ENCODE results near the gene TPBGL. TPM values are rescaled to one million over a fixed set of nuclear protein-coding genes. Genes with fewer than 3 reads are reported as not detected.

Gene TPBGL
- total and polyA plus RNA-seq, 2 donors (not counting 1 experiment from before 2014, with no cell fraction given), result not detected

DNA sequence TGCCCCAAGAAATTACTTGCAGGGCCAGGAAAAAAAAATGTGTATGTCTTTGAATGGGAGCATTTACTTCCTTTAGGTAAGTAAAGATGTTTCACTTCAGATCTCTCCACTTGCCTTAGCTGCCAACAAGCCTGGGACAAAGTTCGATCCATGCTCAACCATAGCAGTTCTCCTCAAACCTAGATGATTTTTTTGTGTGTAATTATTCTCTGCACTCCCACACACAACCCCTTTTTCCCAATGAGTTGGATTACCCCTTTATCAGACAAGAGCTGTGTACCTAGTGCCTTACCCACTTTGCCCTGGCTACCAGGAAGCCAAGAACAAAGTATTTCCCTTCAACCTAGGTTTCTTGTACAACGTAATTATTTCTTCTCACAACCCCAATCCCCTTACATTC is 35.6 kb downstream of the TPBGL start:
- H3K9me3 ChIP-seq (ENCODE audit: control insufficient read depth, insufficient read depth, low read depth, low read length), result no peaks in the 10 kb centered on the region
- no peak overlapping the region for H2AFZ ChIP-seq (ENCODE audit: low read length)
- H3K4me3 ChIP-seq (replicated peaks in 1 of 4; ENCODE audit: control extremely low read depth in 1 of 4, insufficient read depth in 1 of 4, low read depth in 3 of 4, low read length in 4 of 4), result no peak overlapping the region
- no peaks in the 10 kb centered on the region for H3K4me1 ChIP-seq (ENCODE audit: control insufficient read depth, extremely low read depth, insufficient read depth, low read length)
- H3K36me3 ChIP-seq (ENCODE audit: control insufficient read depth, insufficient read depth, low read length), result no peaks in the 10 kb centered on the region
- H3K27ac ChIP-seq (ENCODE audit: insufficient read depth, low read length), result no peak overlapping the region
- no peak for DNase-seq (ENCODE audit: low read depth in 2 of 2)
- H3K9ac ChIP-seq (ENCODE audit: insufficient read depth, low read length), result no peak overlapping the region
- no peaks in the 10 kb centered on the region for H3K79me2 ChIP-seq (ENCODE audit: control insufficient read depth, insufficient read depth, low read length)
- TF ChIP-seq, protein P1, sequence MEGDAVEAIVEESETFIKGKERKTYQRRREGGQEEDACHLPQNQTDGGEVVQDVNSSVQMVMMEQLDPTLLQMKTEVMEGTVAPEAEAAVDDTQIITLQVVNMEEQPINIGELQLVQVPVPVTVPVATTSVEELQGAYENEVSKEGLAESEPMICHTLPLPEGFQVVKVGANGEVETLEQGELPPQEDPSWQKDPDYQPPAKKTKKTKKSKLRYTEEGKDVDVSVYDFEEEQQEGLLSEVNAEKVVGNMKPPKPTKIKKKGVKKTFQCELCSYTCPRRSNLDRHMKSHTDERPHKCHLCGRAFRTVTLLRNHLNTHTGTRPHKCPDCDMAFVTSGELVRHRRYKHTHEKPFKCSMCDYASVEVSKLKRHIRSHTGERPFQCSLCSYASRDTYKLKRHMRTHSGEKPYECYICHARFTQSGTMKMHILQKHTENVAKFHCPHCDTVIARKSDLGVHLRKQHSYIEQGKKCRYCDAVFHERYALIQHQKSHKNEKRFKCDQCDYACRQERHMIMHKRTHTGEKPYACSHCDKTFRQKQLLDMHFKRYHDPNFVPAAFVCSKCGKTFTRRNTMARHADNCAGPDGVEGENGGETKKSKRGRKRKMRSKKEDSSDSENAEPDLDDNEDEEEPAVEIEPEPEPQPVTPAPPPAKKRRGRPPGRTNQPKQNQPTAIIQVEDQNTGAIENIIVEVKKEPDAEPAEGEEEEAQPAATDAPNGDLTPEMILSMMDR (conservative IDR thresholded peaks at IDR 0.05 in 1 of 2, IDR thresholded peaks at IDR 0.05 in 1 of 2; ENCODE audit: low read depth in 1 of 2, low read length in 2 of 2), result no peak
- TF ChIP-seq EZH2 (IDR thresholded peaks at IDR 0.05; ENCODE audit: low read length, missing control alignments), result no peak
- no peaks in the 10 kb centered on the region for H4K20me1 ChIP-seq (ENCODE audit: control insufficient read depth, extremely low read depth, insufficient read depth, low read length)
- H3K27me3 ChIP-seq (ENCODE audit: control insufficient read depth, insufficient read depth, low read length), result no peaks in the 10 kb centered on the region
- H3K4me2 ChIP-seq (ENCODE audit: extremely low read depth, insufficient read depth, low read length), result no peak overlapping the region

DNA sequence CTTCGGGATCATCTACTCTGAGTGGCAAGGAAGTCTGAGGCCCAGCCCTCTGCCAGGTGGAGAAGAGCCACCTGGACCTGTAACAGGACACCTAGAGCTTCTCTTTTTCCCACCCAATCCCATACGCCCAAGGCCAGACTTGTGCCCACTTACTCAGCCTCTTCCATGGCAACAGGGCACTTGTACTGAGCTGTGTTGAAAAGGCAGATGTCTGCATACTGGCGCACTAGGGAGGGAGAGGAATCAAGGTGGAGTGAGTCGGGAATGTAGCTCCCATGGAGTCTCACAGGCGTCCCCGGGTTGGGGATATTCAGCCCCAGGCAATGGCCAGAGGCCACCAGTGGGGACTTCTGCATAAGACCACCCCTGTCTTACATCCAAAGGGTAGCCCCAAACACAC is 36.1 kb downstream of the TPBGL start:
- Histone ChIP-seq H3K4me1 (ENCODE audit: control insufficient read depth, extremely low read depth, insufficient read depth, low read length) (no peaks in the 10 kb centered on the region), H2AFZ (ENCODE audit: low read length) (no peak overlapping the region), H3K27me3 (ENCODE audit: control insufficient read depth, insufficient read depth, low read length) (no peaks in the 10 kb centered on the region), H4K20me1 (ENCODE audit: control insufficient read depth, extremely low read depth, insufficient read depth, low read length) (no peaks in the 10 kb centered on the region), H3K4me3 (replicated peaks in 1 of 4; ENCODE audit: control extremely low read depth in 1 of 4, insufficient read depth in 1 of 4, low read depth in 3 of 4, low read length in 4 of 4) (no peak overlapping the region), H3K36me3 (ENCODE audit: control insufficient read depth, insufficient read depth, low read length) (peaks cover under 1% of the 10 kb centered on the region), H3K9me3 (ENCODE audit: control insufficient read depth, insufficient read depth, low read depth, low read length) (no peaks in the 10 kb centered on the region), H3K9ac (ENCODE audit: insufficient read depth, low read length) (no peak overlapping the region), H3K4me2 (ENCODE audit: extremely low read depth, insufficient read depth, low read length) (no peak overlapping the region), H3K27ac (ENCODE audit: insufficient read depth, low read length) (no peak overlapping the region), H3K79me2 (ENCODE audit: control insufficient read depth, insufficient read depth, low read length) (no peaks in the 10 kb centered on the region)
- TF ChIP-seq, protein P1 (conservative IDR thresholded peaks at IDR 0.05 in 1 of 2, IDR thresholded peaks at IDR 0.05 in 1 of 2; ENCODE audit: low read depth in 1 of 2, low read length in 2 of 2), result no peak
- DNase-seq (ENCODE audit: low read depth in 2 of 2), result no peak

DNA sequence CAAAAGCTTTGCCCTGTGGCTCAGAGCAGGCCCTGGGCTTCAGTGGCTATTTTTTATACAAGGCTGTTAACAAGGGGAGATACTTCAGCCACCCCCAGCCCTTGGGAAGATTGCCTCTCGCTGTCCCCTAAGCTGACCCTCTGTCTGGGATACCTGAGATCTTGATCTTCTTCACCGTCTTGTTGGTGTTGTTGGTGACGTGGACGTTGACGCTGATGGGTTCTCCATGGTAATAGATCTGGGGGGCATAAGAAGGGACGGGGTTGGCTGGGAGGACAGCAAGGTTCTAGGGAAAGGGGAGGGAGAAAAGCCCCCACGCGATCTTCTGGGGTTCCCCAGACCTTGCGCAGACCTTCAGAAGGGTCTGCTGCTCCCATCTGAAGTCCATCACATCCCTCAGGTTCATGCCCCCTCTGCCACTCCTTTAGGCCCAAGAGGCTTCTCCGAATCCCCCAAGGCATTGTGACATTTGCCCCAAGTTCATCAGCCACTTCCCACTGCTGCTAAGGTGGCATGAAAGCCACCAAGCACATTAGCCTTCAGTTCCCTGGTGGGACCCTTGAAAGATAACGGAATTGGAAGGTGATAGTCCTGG is 36.7 kb downstream of the TPBGL start:
- Histone ChIP-seq H3K4me3 (replicated peaks in 1 of 4; ENCODE audit: control extremely low read depth in 1 of 4, insufficient read depth in 1 of 4, low read depth in 3 of 4, low read length in 4 of 4) (no peak overlapping the region), H3K27ac (ENCODE audit: insufficient read depth, low read length) (no peak overlapping the region), H3K9me3 (ENCODE audit: control insufficient read depth, insufficient read depth, low read depth, low read length) (no peaks in the 10 kb centered on the region), H4K20me1 (ENCODE audit: control insufficient read depth, extremely low read depth, insufficient read depth, low read length) (no peaks in the 10 kb centered on the region), H3K4me1 (ENCODE audit: control insufficient read depth, extremely low read depth, insufficient read depth, low read length) (no peaks in the 10 kb centered on the region), H3K79me2 (ENCODE audit: control insufficient read depth, insufficient read depth, low read length) (no peaks in the 10 kb centered on the region), H3K27me3 (ENCODE audit: control insufficient read depth, insufficient read depth, low read length) (no peaks in the 10 kb centered on the region), H2AFZ (ENCODE audit: low read length) (no peak overlapping the region), H3K4me2 (ENCODE audit: extremely low read depth, insufficient read depth, low read length) (no peak overlapping the region), H3K9ac (ENCODE audit: insufficient read depth, low read length) (no peak overlapping the region), H3K36me3 (ENCODE audit: control insufficient read depth, insufficient read depth, low read length) (peaks cover 2% of the 10 kb centered on the region)
- no peak for TF ChIP-seq EZH2 (IDR thresholded peaks at IDR 0.05; ENCODE audit: low read length, missing control alignments)
- TF ChIP-seq, protein P1 (conservative IDR thresholded peaks at IDR 0.05 in 1 of 2, IDR thresholded peaks at IDR 0.05 in 1 of 2; ENCODE audit: low read depth in 1 of 2, low read length in 2 of 2), result no peak
- no peak for DNase-seq (ENCODE audit: low read depth in 2 of 2)
